CD14-positive monocyte (primary cell): Measurements from ENCODE around the gene TIFAB. TPM values are rescaled to one million over a fixed set of nuclear protein-coding genes. Genes with fewer than 3 reads are reported as not detected.

Experiments
- DNase-seq, 3 donors: peaks; one replicate each; pipeline ENCODE4 v3.0.0-alpha.2; 2011 to 2022
- H2AFZ ChIP-seq: 2 replicates; pipeline ENCODE4 v1.6.0; 2012; ENCODE audit warnings: mild to moderate bottlenecking, low read depth, low read length, inconsistent platforms; ENCODE audit not compliant: insufficient read depth, poor library complexity, severe bottlenecking
- H3K27ac ChIP-seq, 2 donors: 1 replicate in 1 of 2; 2 replicates in 1 of 2; pipeline ENCODE4 v1.5.1; 2012 to 2013; ENCODE audit warnings: low read length in 2 of 2, control low read depth in 1 of 2, inconsistent platforms in 1 of 2, low read depth in 1 of 2, mild to moderate bottlenecking in 1 of 2
- H3K27me3 ChIP-seq, 2 donors: one replicate each; pipeline versions ENCODE4 v1.6.0 to v1.6.1; 2011 to 2013; ENCODE audit warnings: low read length in 2 of 2; ENCODE audit not compliant: control insufficient read depth in 2 of 2, insufficient read depth in 2 of 2
- H3K36me3 ChIP-seq, 2 donors: replicated peaks in 1 of 2; 1 replicate in 1 of 2; 2 replicates in 1 of 2; pipeline versions ENCODE4 v1.5.1 to v1.6.1; 2012 to 2013; ENCODE audit warnings: low read length in 2 of 2, control low read depth in 1 of 2, inconsistent platforms in 1 of 2, mild to moderate bottlenecking in 1 of 2; ENCODE audit not compliant: insufficient read depth in 2 of 2, control insufficient read depth in 1 of 2
- H3K4me1 ChIP-seq, 2 donors: 1 replicate in 1 of 2; 2 replicates in 1 of 2; pipeline versions ENCODE4 v1.5.1 to v1.6.1; 2012 to 2013; ENCODE audit warnings: low read length in 2 of 2, control low read depth in 1 of 2, inconsistent platforms in 1 of 2, mild to moderate bottlenecking in 1 of 2, moderate library complexity in 1 of 2; ENCODE audit not compliant: insufficient read depth in 2 of 2, control insufficient read depth in 1 of 2
- H3K4me2 ChIP-seq: replicated peaks from 2 replicates; pipeline ENCODE3; 2012; ENCODE audit warnings: low read length, moderate library complexity, mild to moderate bottlenecking; ENCODE audit not compliant: poor library complexity, severe bottlenecking; ENCODE audit errors: extremely low read depth
- H3K4me3 ChIP-seq, 3 experiments: fragments of 200-600 bp in 1 of 3; sonication (generic) in 1 of 3; replicated peaks in 1 of 3; 1 replicate in 2 of 3; 2 replicates in 1 of 3; pipeline ENCODE4 v1.5.1; 2011 to 2013; ENCODE audit warnings: low read length in 3 of 3, mild to moderate bottlenecking in 3 of 3, control low read depth in 2 of 3, low read depth in 2 of 3, inconsistent platforms in 1 of 3, moderate library complexity in 1 of 3
- H3K79me2 ChIP-seq: 2 replicates; pipeline ENCODE4 v1.6.0; 2012; ENCODE audit warnings: mild to moderate bottlenecking, control low read depth, inconsistent platforms, low read length, moderate library complexity; ENCODE audit not compliant: insufficient read depth
- H3K9ac ChIP-seq: 2 replicates; pipeline ENCODE4 v1.6.0; 2017; ENCODE audit warnings: low read length, mild to moderate bottlenecking; ENCODE audit not compliant: insufficient read depth, poor library complexity, severe bottlenecking
- H3K9me3 ChIP-seq, 2 donors: replicated peaks in 1 of 2; 1 replicate in 1 of 2; 2 replicates in 1 of 2; pipeline versions ENCODE4 v1.5.1 to v1.6.1; 2012 to 2013; ENCODE audit warnings: low read length in 2 of 2, control low read depth in 1 of 2; ENCODE audit not compliant: control insufficient read depth in 1 of 2, insufficient read depth in 1 of 2
- H4K20me1 ChIP-seq: 2 replicates; pipeline ENCODE4 v1.6.0; 2012; ENCODE audit warnings: mild to moderate bottlenecking, low read length, control low read depth, moderate library complexity; ENCODE audit not compliant: insufficient read depth
- H3K27ac Mint-ChIP-seq, 7 donors: one replicate each; pipeline ENCODE4 v1.8.0; 2020; ENCODE audit warnings: mild to moderate bottlenecking in 7 of 7, mixed read lengths in 7 of 7, moderate library complexity in 6 of 7, inconsistent platforms in 2 of 7
- H3K27me3 Mint-ChIP-seq, 3 donors: one replicate each; pipeline ENCODE4 v1.8.0; 2021 to 2022; ENCODE audit warnings: low read depth in 3 of 3, mild to moderate bottlenecking in 3 of 3, mixed read lengths in 3 of 3, moderate library complexity in 3 of 3, inconsistent platforms in 1 of 3
- H3K36me3 Mint-ChIP-seq, 2 donors: one replicate each; pipeline ENCODE4 v1.8.0; 2020; ENCODE audit warnings: mixed read lengths in 2 of 2, inconsistent platforms in 1 of 2, mild to moderate bottlenecking in 1 of 2
- H3K4me1 Mint-ChIP-seq: one replicate; pipeline ENCODE4 v1.8.0; 2020; ENCODE audit warnings: mild to moderate bottlenecking, mixed read lengths
- H3K4me3 Mint-ChIP-seq, 2 donors: one replicate each; pipeline ENCODE4 v1.8.0; 2020; ENCODE audit warnings: mild to moderate bottlenecking in 2 of 2, mixed read lengths in 2 of 2, moderate library complexity in 1 of 2
- H3K9me3 Mint-ChIP-seq, 7 donors: one replicate each; pipeline ENCODE4 v1.8.0; 2020 to 2022; ENCODE audit warnings: mixed read lengths in 7 of 7, mild to moderate bottlenecking in 6 of 7, moderate library complexity in 6 of 7, inconsistent platforms in 2 of 7
- CTCF ChIP-seq: fragments of 200-600 bp; IDR thresholded peaks from one replicate; pipeline ENCODE4 v1.8.0; 2022; ENCODE audit warnings: antibody characterized with exemption, mild to moderate bottlenecking
- WGBS: methylation state at CpG from one replicate; pipeline ENCODE4 v1.1.5; 2013; ENCODE audit warnings: missing lambda C conversion rate; ENCODE audit not compliant: insufficient coverage; 5-methylcytosine and 5-hydroxymethylcytosine counted together
- intact Hi-C, 2 donors: fragments of 100-400 bp; cut with micrococcal nuclease; formaldehyde crosslinking; loops; one replicate each; pipeline versions ENCODE4 v1.15.0 to v1.15.1; 2023
- polyA plus RNA-seq, 3 donors: library from polyadenylated mRNA; depleted of rRNA in 1 of 3; unstranded in 2 of 3; stranded (reverse) in 1 of 3; fragments of 300-500 nt in 2 of 3; fragments of >200 nt in 1 of 3; fragmentation: Illumina TruSeq in 2 of 3; gene quantifications; 1 replicate in 2 of 3; 2 replicates in 1 of 3; pipeline ENCODE4 v1.2.3, GENCODE V29; 2012 to 2021

Gene TIFAB
- polyA plus RNA-seq, 3 donors, result 0.29 to 0.71 (median 0.50) TPM

DNA sequence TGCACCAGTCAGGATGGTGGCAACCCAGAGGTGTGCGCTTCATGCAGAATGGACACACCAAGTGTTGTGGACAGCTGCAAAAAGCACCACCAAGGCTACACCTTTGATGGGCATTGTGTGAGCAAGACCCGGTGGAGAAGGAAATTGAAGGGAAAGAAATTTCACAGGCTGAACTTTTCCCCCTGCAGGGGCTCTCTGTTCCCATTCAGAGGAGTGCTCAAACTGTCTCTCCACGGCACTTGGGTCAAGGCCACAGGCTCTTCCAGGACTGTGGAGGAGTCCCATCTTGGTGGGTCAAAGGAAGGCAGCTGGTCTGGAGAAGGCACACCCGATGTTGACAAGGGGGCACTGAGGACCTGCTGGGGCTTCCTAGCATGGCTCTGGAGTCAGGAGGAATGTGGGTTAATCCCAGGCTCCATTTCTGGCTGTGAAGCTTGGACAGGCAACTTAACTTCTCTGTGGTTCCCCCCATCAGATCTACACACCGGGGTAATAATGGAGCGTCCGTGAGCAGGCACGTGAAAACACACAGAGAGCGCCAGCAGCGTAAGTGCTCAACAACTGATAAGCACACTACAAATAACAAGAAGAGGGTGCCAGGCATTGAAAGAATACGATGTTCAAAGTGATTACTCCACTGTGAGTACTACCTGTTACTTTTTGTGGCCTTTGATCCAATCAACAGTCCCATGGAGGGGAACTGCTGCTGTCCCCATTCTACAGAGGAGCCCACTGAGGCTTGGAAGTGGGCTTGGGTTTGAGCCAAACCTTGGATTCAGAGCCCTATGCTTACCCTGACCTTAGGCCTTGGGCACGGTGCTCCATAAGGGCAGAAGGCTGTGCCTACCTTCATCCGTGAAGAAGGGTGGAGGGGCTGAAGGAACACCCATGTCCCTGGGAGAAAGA, 34.2 kb upstream of the TIFAB start:
- H3K27me3 Mint-ChIP-seq, result peaks cover 58 to 62% (median 59%) of the 10 kb centered on the region in 3 donors
- no peak overlapping the region for H2AFZ ChIP-seq

More for the DNA sequence above, 34.2 kb upstream of the TIFAB start:
- peaks cover 48 to 58% of the 10 kb centered on the region in 2 donors for H3K27me3 ChIP-seq
- intact Hi-C loops, result no loop called here
- no peaks in the 10 kb centered on the region for H4K20me1 ChIP-seq
- peak overlapping the region in 1 of 7 donors; percentile 10 for H3K27ac Mint-ChIP-seq
- peaks cover 0 to 24% (median 6%) of the 10 kb centered on the region in 7 donors for H3K9me3 Mint-ChIP-seq
- no peak overlapping the region for H3K27ac ChIP-seq
- H3K9ac ChIP-seq, result no peak overlapping the region
- H3K4me2 ChIP-seq, result no peak overlapping the region
- H3K36me3 Mint-ChIP-seq, result peaks cover 1 to 2% of the 10 kb centered on the region in 2 donors
- 94% methylated on average over 6 of the region's 13 CpGs for WGBS
- H3K36me3 ChIP-seq, result no peaks in the 10 kb centered on the region
- no peaks in the 10 kb centered on the region for H3K79me2 ChIP-seq
- no peak for DNase-seq
- peaks cover 0 to 27% of the 10 kb centered on the region in 2 donors for H3K9me3 ChIP-seq
- H3K4me3 ChIP-seq, result no peak overlapping the region
- no peak for TF ChIP-seq CTCF
- peak overlapping the region in 1 of 2 donors; percentile 95 for H3K4me3 Mint-ChIP-seq
- peaks cover 24 to 34% of the 10 kb centered on the region in 2 donors for H3K4me1 ChIP-seq
- H3K4me1 Mint-ChIP-seq, result peaks cover 30% of the 10 kb centered on the region
